Measurements from ENCODE around the gene TRIP6. TPM values are rescaled to one million over a fixed set of nuclear protein-coding genes. Genes with fewer than 3 reads are reported as not detected.

Gene TRIP6
- total RNA-seq, 2 donors from 2014 or later: 34.9 to 43.6 TPM

GRCh38 chr7:100893910-100894721, 26.9 kb downstream of the TRIP6 start:
- Histone ChIP-seq H3K4me3 (no peak overlapping the region), H3K4me1 (peaks cover 53% of the 10 kb centered on the region), H3K27ac (no peak overlapping the region), H3K27me3 (peaks cover 0 to 18% of the 10 kb centered on the region in 2 donors), H3K36me3 (replicated peaks in 1 of 2; ENCODE audit: insufficient read depth in 1 of 2, low read depth in 2 of 2) (no peaks in the 10 kb centered on the region), H3K9me3 (no peaks in the 10 kb centered on the region)
- ATAC-seq: no peak
- 45 to 50% methylated on average over 17 to 38 of the region's 40 CpGs for WGBS, 2 donors
- peak in 1 of 4 donors; percentile 18 for DNase-seq
- intact Hi-C loops (cut with DNase I): loop anchor here (2.0 kb wide), 1 partner anchor 163 kb away; no protein-coding TSS in a partner anchor
- no peak for TF ChIP-seq POLR2A (IDR thresholded peaks at IDR 0.05)

GRCh38 chr7:100894860-100895700, 27.9 kb downstream of the TRIP6 start:
- H3K27me3 ChIP-seq: peaks cover 0 to 18% of the 10 kb centered on the region in 2 donors
- peak; percentile 7 for ATAC-seq
- no peak overlapping the region for H3K27ac ChIP-seq
- H3K4me3 ChIP-seq: peak overlapping the region; percentile 6 to 18
- H3K36me3 ChIP-seq (replicated peaks in 1 of 2; ENCODE audit: insufficient read depth in 1 of 2, low read depth in 2 of 2): no peaks in the 10 kb centered on the region
- peak; percentile 37 to 64 (median 55) for DNase-seq
- H3K9me3 ChIP-seq: no peaks in the 10 kb centered on the region
- peaks cover 48% of the 10 kb centered on the region for H3K4me1 ChIP-seq
- TF ChIP-seq, protein P1, sequence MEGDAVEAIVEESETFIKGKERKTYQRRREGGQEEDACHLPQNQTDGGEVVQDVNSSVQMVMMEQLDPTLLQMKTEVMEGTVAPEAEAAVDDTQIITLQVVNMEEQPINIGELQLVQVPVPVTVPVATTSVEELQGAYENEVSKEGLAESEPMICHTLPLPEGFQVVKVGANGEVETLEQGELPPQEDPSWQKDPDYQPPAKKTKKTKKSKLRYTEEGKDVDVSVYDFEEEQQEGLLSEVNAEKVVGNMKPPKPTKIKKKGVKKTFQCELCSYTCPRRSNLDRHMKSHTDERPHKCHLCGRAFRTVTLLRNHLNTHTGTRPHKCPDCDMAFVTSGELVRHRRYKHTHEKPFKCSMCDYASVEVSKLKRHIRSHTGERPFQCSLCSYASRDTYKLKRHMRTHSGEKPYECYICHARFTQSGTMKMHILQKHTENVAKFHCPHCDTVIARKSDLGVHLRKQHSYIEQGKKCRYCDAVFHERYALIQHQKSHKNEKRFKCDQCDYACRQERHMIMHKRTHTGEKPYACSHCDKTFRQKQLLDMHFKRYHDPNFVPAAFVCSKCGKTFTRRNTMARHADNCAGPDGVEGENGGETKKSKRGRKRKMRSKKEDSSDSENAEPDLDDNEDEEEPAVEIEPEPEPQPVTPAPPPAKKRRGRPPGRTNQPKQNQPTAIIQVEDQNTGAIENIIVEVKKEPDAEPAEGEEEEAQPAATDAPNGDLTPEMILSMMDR (IDR thresholded peaks at IDR 0.05): peak; percentile 75 to 82 (median 80)
- no peak for TF ChIP-seq POLR2A (IDR thresholded peaks at IDR 0.05)
- intact Hi-C loops (cut with DNase I): loop anchor here (2.0 kb wide), 1 partner anchor 162 kb away; no protein-coding TSS in a partner anchor
- 1 to 2% methylated on average over 32 to 70 of the region's 83 CpGs for WGBS, 2 donors

- peaks cover 43% of the 10 kb centered on the region for H3K4me1 ChIP-seq
- DNase-seq (no peak), ATAC-seq (peak; percentile 12)
- H3K4me3 ChIP-seq: peak within 1 kb of the TSS; percentile 6 to 18
- peaks cover 0 to 18% of the 10 kb centered on the region in 2 donors for H3K27me3 ChIP-seq
- peak within 1 kb of the TSS in 2 of 4 donors; percentile 26 to 44 for H3K27ac ChIP-seq
- H3K9me3 ChIP-seq: no peaks in the 10 kb centered on the region
- no peaks in the 10 kb centered on the region for H3K36me3 ChIP-seq (replicated peaks in 1 of 2; ENCODE audit: insufficient read depth in 1 of 2, low read depth in 2 of 2)
- intact Hi-C loops (cut with DNase I): loop anchor here (2.0 kb wide), 1 partner anchor 161 kb away; no protein-coding TSS in a partner anchor
- WGBS, 2 donors: 0% methylated on average over 2 to 8 of the region's 32 CpGs
- TF ChIP-seq, protein P1 (IDR thresholded peaks at IDR 0.05): no peak
- TF ChIP-seq POLR2A (IDR thresholded peaks at IDR 0.05): no peak
These were observed 28.4 kb downstream of the TRIP6 start, which contains the start of gene ACHE for GRCh38 chr7:100895701-100895955. Gene ACHE (minus strand): TSS chr7:100895888. CDS start chr7:100894232, 1,656 bp downstream.

DNA sequence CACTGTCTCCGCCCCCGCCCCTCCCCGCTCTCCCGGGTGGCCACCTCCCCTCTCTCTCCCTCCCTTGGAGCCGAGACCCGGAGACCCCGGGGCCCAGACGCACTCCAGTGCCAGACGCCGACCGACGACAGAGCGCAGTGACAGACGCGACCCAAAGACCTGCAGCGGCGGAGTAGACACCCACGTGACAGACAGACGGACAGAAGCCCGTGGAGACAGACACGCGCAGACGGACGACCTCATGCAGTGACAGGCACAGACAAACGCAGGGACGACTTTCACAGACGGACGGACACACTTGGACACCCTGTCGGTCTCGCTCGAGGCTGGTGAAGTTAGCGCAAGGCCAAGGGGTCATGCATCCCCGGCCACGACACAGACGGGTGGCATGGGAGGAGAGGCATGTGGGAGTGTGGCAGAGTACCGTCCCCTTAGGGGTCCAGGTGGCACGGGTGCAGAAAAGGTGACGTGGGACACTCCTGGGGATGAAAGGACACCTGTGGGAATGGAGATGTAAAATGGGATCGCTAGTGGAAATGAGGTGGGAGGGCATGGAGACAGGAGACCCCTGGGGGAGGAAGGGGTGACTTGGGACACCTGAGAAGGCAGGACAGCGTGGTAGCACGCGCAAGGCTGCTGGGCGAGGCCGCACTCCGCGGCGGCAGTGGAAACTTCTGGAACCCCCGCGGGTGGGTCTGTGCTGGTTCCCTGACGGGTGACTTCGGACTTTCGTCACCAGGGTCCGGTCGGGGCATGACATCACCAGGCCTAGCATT, 29.0 kb downstream of the TRIP6 start:
- H3K27me3 ChIP-seq: peaks cover 0 to 18% of the 10 kb centered on the region in 2 donors
- peak; percentile 39 for ATAC-seq
- TF ChIP-seq, protein P1 (IDR thresholded peaks at IDR 0.05): no peak
- peak in 2 of 3 donors; percentile 15 to 48 for TF ChIP-seq POLR2A (IDR thresholded peaks at IDR 0.05)
- H3K9me3 ChIP-seq: no peaks in the 10 kb centered on the region
- peaks cover 44% of the 10 kb centered on the region for H3K4me1 ChIP-seq
- DNase-seq: peak in 3 of 4 donors; percentile 72 to 73 (median 73)
- intact Hi-C loops (cut with DNase I): loop anchor here (2.0 kb wide), 1 partner anchor 161 kb away; no protein-coding TSS in a partner anchor
- no peak overlapping the region for H3K4me3 ChIP-seq
- WGBS, 2 donors: 4 to 10% methylated on average over 23 to 46 of the region's 54 CpGs
- no peaks in the 10 kb centered on the region for H3K36me3 ChIP-seq (replicated peaks in 1 of 2; ENCODE audit: insufficient read depth in 1 of 2, low read depth in 2 of 2)
- peak overlapping the region in 2 of 4 donors; percentile 26 to 44 for H3K27ac ChIP-seq
